Measurements from ENCODE around the gene KIF26B. TPM values are rescaled to one million over a fixed set of nuclear protein-coding genes. Genes with fewer than 3 reads are reported as not detected.

Gene KIF26B
- total RNA-seq, 1 experiment from 2014 or later, result 0.04 TPM

- CTCF ChIA-PET, result no interaction called here
- peaks cover 56% of the 10 kb centered on the region for H3K27me3 ChIP-seq (ENCODE audit: low read length)
Observed at GRCh38 chr1:245142171-245142798, 12.5 kb upstream of the KIF26B start.

GRCh38 chr1:245142976-245143375 is 11.8 kb upstream of the KIF26B start:
- no peak overlapping the region for H2AFZ ChIP-seq (ENCODE audit: low read length)
- no peaks in the 10 kb centered on the region for H3K36me3 ChIP-seq (ENCODE audit: low read depth, low read length)
- no peaks in the 10 kb centered on the region for H3K79me2 ChIP-seq (ENCODE audit: low read length)
- TF ChIP-seq EZH2phosphoT487 (IDR thresholded peaks at IDR 0.05; ENCODE audit: borderline replicate concordance, low read length), result no peak
- TF ChIP-seq CTCF (conservative IDR thresholded peaks at IDR 0.05; ENCODE audit: low read depth, low read length), result no peak
- H3K27me3 ChIP-seq (ENCODE audit: low read length), result peaks cover 54% of the 10 kb centered on the region
- ChIA-PET POLR2A (ENCODE audit: unreplicated experiment) (no interaction called here), CTCF (no interaction called here)
- H3K9ac ChIP-seq (ENCODE audit: low read length), result no peak overlapping the region
- no peaks in the 10 kb centered on the region for H3K9me2 ChIP-seq (replicated peaks; ENCODE audit: low read length)
- DNase-seq, result no peak
- no peak for ATAC-seq
- no TSS peak for BruUV-seq (replicated peaks)
- intact Hi-C loops (cut with micrococcal nuclease), result no loop called here
- no peak overlapping the region for H3K4me2 ChIP-seq (ENCODE audit: low read length)
- no peak overlapping the region for H3K4me3 ChIP-seq (ENCODE audit: low read length)
- H3K4me1 ChIP-seq (ENCODE audit: insufficient read depth, low read length), result no peaks in the 10 kb centered on the region
- no peak overlapping the region for H3K27ac ChIP-seq (ENCODE audit: low read length)
- no peaks in the 10 kb centered on the region for H4K20me1 ChIP-seq (ENCODE audit: low read length)
- H3F3A ChIP-seq (ENCODE audit: low read length, unreplicated experiment), result no peaks in the 10 kb centered on the region
- no peaks in the 10 kb centered on the region for H3K9me3 ChIP-seq (ENCODE audit: low read length)

More at GRCh38 chr1:245142171-245142798, 12.5 kb upstream of the KIF26B start:
- H3K79me2 ChIP-seq (ENCODE audit: low read length), result no peaks in the 10 kb centered on the region
- H3K4me1 ChIP-seq (ENCODE audit: insufficient read depth, low read length), result no peaks in the 10 kb centered on the region
- no peak overlapping the region for H2AFZ ChIP-seq (ENCODE audit: low read length)
- POLR2A ChIA-PET (ENCODE audit: unreplicated experiment), result no interaction called here
- no peak for DNase-seq
- no TSS peak for BruUV-seq (replicated peaks)
- TF ChIP-seq EZH2 (IDR thresholded peaks at IDR 0.05; ENCODE audit: low read length, unreplicated experiment), result no peak
- TF ChIP-seq EZH2phosphoT487 (IDR thresholded peaks at IDR 0.05; ENCODE audit: borderline replicate concordance, low read length), result no peak
- no peak for TF ChIP-seq CTCF (conservative IDR thresholded peaks at IDR 0.05; ENCODE audit: low read depth, low read length)
- no peaks in the 10 kb centered on the region for H3K9me3 ChIP-seq (ENCODE audit: low read length)
- no peak for ATAC-seq
- H3K36me3 ChIP-seq (ENCODE audit: low read depth, low read length), result no peaks in the 10 kb centered on the region
- H3K4me3 ChIP-seq (ENCODE audit: low read length), result no peak overlapping the region
- no peaks in the 10 kb centered on the region for H3K9me2 ChIP-seq (replicated peaks; ENCODE audit: low read length)
- no peaks in the 10 kb centered on the region for H4K20me1 ChIP-seq (ENCODE audit: low read length)
- H3F3A ChIP-seq (ENCODE audit: low read length, unreplicated experiment), result no peaks in the 10 kb centered on the region
- H3K4me2 ChIP-seq (ENCODE audit: low read length), result no peak overlapping the region
- no peak overlapping the region for H3K9ac ChIP-seq (ENCODE audit: low read length)
- intact Hi-C loops (cut with micrococcal nuclease), result no loop called here
- H3K27ac ChIP-seq (ENCODE audit: low read length), result no peak overlapping the region

- no peak overlapping the region for H3K4me2 ChIP-seq (ENCODE audit: low read length)
- H3K4me3 ChIP-seq (ENCODE audit: low read length), result no peak overlapping the region
- H3K9me3 ChIP-seq (ENCODE audit: low read length), result no peaks in the 10 kb centered on the region
- no TSS peak for BruUV-seq (replicated peaks)
- no peaks in the 10 kb centered on the region for H3F3A ChIP-seq (ENCODE audit: low read length, unreplicated experiment)
- no peaks in the 10 kb centered on the region for H3K36me3 ChIP-seq (ENCODE audit: low read depth, low read length)
- no peak for TF ChIP-seq EZH2phosphoT487 (IDR thresholded peaks at IDR 0.05; ENCODE audit: borderline replicate concordance, low read length)
- no peak overlapping the region for H3K9ac ChIP-seq (ENCODE audit: low read length)
- no peaks in the 10 kb centered on the region for H3K79me2 ChIP-seq (ENCODE audit: low read length)
- no peaks in the 10 kb centered on the region for H4K20me1 ChIP-seq (ENCODE audit: low read length)
- intact Hi-C loops (cut with micrococcal nuclease), result no loop called here
- H3K4me1 ChIP-seq (ENCODE audit: insufficient read depth, low read length), result no peaks in the 10 kb centered on the region
- no peak for ATAC-seq
- ChIA-PET POLR2A (ENCODE audit: unreplicated experiment) (no interaction called here), CTCF (no interaction called here)
- no peak overlapping the region for H3K27ac ChIP-seq (ENCODE audit: low read length)
- no peaks in the 10 kb centered on the region for H3K9me2 ChIP-seq (replicated peaks; ENCODE audit: low read length)
- no peak overlapping the region for H2AFZ ChIP-seq (ENCODE audit: low read length)
- peaks cover 54% of the 10 kb centered on the region for H3K27me3 ChIP-seq (ENCODE audit: low read length)
- no peak for DNase-seq
Observed at GRCh38 chr1:245143849-245144248, 10.9 kb upstream of the KIF26B start.
